Gastroesophageal sphincter (tissue), 3 donors: ENCODE measurements around the gene KIRREL1.

Experiments
- POLR2A ChIP-seq, 2 donors: fragments of 450-650 bp; IDR thresholded peaks; one replicate each; pipeline ENCODE4 v1.6.1; 2017; ENCODE audit warnings: antibody characterized with exemption in 2 of 2, mild to moderate bottlenecking in 2 of 2, moderate library complexity in 1 of 2
- POLR2AphosphoS5 ChIP-seq: sonication (generic); formaldehyde crosslinking; IDR thresholded peaks from one replicate; pipeline ENCODE4 v1.6.1; 2017; ENCODE audit warnings: antibody characterized with exemption
- TF ChIP-seq, protein P1 (sequence below), 4 experiments: fragments of 200-600 bp in 2 of 4; fragments of 450-650 bp in 2 of 4; sonication (generic) in 1 of 4; IDR thresholded peaks; one replicate each; pipeline ENCODE4 v1.5.1; 2017 to 2019; ENCODE audit warnings: antibody characterized with exemption in 4 of 4, mild to moderate bottlenecking in 2 of 4, moderate library complexity in 2 of 4

DNA sequence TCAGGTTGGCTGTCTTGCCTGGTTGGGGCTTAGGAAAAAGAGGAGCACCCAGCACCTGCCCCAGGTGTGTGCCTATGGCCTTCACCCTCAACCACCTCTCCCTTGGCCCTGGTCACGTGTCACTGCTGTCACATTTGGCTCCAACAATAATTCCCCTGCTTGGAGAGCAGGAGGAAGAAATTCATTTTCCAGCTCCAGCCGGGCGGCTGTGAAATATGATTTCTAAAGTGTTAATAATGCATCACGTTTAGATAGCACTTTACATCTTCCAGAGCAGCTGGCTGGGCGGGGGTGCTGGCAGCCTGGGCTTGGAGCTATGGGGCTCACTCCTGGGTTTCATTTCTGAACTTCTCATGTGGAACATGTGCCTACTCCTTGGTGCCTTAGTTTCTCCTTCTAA is 63.1 kb downstream of the KIRREL1 start:
- TF ChIP-seq, protein P1, sequence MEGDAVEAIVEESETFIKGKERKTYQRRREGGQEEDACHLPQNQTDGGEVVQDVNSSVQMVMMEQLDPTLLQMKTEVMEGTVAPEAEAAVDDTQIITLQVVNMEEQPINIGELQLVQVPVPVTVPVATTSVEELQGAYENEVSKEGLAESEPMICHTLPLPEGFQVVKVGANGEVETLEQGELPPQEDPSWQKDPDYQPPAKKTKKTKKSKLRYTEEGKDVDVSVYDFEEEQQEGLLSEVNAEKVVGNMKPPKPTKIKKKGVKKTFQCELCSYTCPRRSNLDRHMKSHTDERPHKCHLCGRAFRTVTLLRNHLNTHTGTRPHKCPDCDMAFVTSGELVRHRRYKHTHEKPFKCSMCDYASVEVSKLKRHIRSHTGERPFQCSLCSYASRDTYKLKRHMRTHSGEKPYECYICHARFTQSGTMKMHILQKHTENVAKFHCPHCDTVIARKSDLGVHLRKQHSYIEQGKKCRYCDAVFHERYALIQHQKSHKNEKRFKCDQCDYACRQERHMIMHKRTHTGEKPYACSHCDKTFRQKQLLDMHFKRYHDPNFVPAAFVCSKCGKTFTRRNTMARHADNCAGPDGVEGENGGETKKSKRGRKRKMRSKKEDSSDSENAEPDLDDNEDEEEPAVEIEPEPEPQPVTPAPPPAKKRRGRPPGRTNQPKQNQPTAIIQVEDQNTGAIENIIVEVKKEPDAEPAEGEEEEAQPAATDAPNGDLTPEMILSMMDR (IDR thresholded peaks at IDR 0.05) = no peak
- TF ChIP-seq POLR2A (IDR thresholded peaks at IDR 0.05) = no peak
- no peak for TF ChIP-seq POLR2AphosphoS5
